Fibroblast of pulmonary artery (primary cell): ENCODE data around the gene PTPRD.

Experiments used
- DNase-seq: peaks from one replicate; pipeline ENCODE4 v3.0.0-alpha.2; 2010; ENCODE audit warnings: low read depth
- H3K4me3 ChIP-seq: replicated peaks from 2 replicates; pipeline ENCODE4 v1.5.1; 2011; ENCODE audit warnings: low read depth, mild to moderate bottlenecking, control low read depth, low read length, moderate library complexity
- CTCF ChIP-seq: IDR thresholded peaks from 2 replicates; pipeline ENCODE4 v1.5.1; 2011; ENCODE audit warnings: mild to moderate bottlenecking, control low read depth, low read length, inconsistent platforms; ENCODE audit errors: missing control alignments

PTPRD gene

GRCh38 chr9:8412327-8412726 lies 2200.5 kb downstream of the PTPRD start:
- no peak for DNase-seq
- TF ChIP-seq CTCF: no peak
- no peak overlapping the region for H3K4me3 ChIP-seq

GRCh38 chr9:8408575-8409190 lies 2204.1 kb downstream of the PTPRD start:
- DNase-seq: no peak
- no peak overlapping the region for H3K4me3 ChIP-seq
- no peak for TF ChIP-seq CTCF

DNA sequence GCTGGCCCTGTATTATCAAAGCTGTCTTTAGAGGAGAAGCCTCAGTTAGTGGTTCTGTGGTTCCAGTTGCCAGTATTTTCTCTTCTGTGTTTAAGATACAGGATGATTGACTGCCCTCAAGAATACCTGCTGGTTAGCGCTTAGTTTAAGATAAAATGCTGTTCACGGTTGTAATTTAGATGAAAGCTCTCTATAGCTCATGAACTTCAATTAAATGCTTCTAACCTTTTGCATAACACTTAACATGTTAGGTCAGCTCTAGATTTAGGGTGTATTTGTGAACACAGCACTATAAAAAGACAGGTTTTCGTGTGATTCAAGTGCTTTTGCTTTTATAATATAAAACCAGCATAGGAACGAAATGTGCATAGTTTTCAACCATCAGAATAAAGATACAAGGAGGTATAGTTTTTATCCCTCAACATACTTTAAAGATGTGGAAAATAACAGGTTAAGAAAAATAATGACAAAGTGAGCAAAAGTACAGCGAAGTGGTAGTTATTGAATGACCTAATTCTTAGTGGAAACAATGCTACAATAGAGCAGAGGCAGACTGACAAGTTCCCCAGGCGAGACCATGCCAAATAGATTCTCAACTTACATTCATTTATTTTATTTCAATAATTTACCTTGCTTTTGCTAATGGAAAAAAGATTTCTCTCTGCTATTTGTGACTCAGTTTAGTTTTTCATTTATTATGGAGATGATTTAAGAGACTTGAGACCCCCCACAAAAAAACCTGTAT lies 2210.7 kb downstream of the PTPRD start:
- no peak overlapping the region for H3K4me3 ChIP-seq
- no peak for TF ChIP-seq CTCF
- no peak for DNase-seq

- DNase-seq: no peak
- no peak for TF ChIP-seq CTCF
- no peak overlapping the region for H3K4me3 ChIP-seq
These were observed 2212.4 kb downstream of the PTPRD start for GRCh38 chr9:8400378-8400777.

DNA sequence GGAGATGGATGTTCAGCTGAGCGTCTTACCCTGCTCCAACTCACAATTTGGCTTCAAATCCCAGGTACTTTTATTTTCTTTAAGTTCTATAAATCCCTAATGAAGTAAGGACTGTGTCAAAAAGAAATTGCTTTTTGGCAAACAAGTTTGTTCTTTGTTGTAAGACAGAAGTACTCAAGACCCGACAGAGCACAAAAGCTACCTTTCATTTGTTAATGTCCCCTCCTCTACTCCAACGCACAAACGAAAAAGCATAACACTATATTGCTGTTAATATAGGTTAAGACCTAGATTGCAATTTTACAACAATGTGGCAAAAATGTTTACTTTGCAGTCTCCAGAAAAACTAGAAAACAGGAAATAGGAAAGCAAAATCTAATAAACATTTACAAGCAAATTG lies 2217.8 kb downstream of the PTPRD start:
- no peak for TF ChIP-seq CTCF
- DNase-seq: no peak
- H3K4me3 ChIP-seq: no peak overlapping the region

DNA sequence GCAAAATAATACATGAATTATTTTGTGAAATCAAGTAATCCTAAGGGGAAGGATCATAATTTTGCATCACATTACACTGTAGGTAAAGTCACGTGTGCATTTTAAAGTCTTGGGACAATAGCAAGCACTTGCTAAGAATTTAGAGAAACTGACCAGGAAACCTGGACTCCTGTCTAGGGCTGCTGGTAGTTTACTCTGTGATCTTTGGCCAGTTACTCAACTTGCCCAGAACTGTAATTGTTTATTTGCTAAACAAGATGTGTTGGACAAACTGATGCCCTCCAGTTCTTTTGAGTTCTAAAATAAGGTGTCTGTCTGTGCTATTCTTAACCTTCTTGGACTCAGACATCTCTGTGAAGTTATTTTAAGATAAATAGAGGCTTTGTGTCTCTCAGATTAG lies 2218.5 kb downstream of the PTPRD start:
- no peak for DNase-seq
- H3K4me3 ChIP-seq: no peak overlapping the region
- TF ChIP-seq CTCF: no peak

DNA sequence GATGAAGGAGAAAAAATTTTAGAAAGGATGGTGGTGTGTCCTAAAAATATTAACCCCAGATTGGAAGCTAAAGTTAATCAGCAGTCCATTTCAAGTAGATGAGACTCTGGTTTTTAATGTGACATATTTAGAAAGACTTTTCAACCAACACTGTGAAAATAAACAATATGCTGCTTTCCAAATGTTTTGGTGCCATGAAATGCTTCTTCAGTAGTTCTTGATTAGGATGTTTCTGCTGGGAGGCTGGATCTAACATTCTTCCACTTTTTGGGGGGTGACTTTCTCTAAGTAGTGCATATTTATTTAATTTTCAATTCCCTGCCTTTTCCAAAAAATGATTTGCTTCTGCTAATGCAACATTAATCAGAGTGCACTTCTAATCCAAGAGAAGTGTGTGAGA lies 2219.9 kb downstream of the PTPRD start:
- no peak for TF ChIP-seq CTCF
- H3K4me3 ChIP-seq: no peak overlapping the region
- no peak for DNase-seq
